ENCODE measurements around the gene CTNNA3. TPM values are rescaled to one million over a fixed set of nuclear protein-coding genes. Genes with fewer than 3 reads are reported as not detected.
A peak's percentile ranks its signal among the peaks of the same experiment; 100 is the strongest.
"Not testable (repeated sequence)": the region's sequence is repeated elsewhere in the genome, so short reads cannot be mapped to it uniquely, and the experiment has no call there.

The CTNNA3 gene
- total RNA-seq, 2 donors from 2014 or later, result 20.3 to 23.8 TPM

GRCh38 chr10:67533376-67533775, 162.6 kb downstream of the CTNNA3 start:
- DNase-seq (ENCODE audit: low spot score), result no peak
- Histone ChIP-seq H3K4me3 (no peak overlapping the region), H3K4me1 (no peaks in the 10 kb centered on the region), H3K9me3 (no peaks in the 10 kb centered on the region), H3K27ac (no peak overlapping the region), H3K36me3 (no peaks in the 10 kb centered on the region), H3K27me3 (no peaks in the 10 kb centered on the region)
- no peak for TF ChIP-seq CTCF (IDR thresholded peaks at IDR 0.05)

GRCh38 chr10:67530990-67531389, 165.0 kb downstream of the CTNNA3 start:
- not testable (repeated sequence) for H3K27me3 ChIP-seq; H3K9me3 ChIP-seq; H3K36me3 ChIP-seq; H3K27ac ChIP-seq; DNase-seq (ENCODE audit: low spot score); H3K4me1 ChIP-seq; H3K4me3 ChIP-seq

- Histone ChIP-seq H3K27ac (no peak overlapping the region), H3K4me1 (no peaks in the 10 kb centered on the region), H3K9me3 (no peaks in the 10 kb centered on the region), H3K4me3 (no peak overlapping the region), H3K36me3 (no peaks in the 10 kb centered on the region), H3K27me3 (no peaks in the 10 kb centered on the region)
- DNase-seq (ENCODE audit: low spot score), result no peak
- TF ChIP-seq CTCF (IDR thresholded peaks at IDR 0.05), result no peak
Observed at GRCh38 chr10:67527351-67527750, 168.6 kb downstream of the CTNNA3 start.

GRCh38 chr10:67521546-67521945, 174.4 kb downstream of the CTNNA3 start:
- Histone ChIP-seq H3K27me3 (no peaks in the 10 kb centered on the region), H3K9me3 (no peaks in the 10 kb centered on the region), H3K36me3 (no peaks in the 10 kb centered on the region), H3K4me3 (no peak overlapping the region), H3K4me1 (no peaks in the 10 kb centered on the region), H3K27ac (no peak overlapping the region)
- DNase-seq (ENCODE audit: low spot score), result no peak
- TF ChIP-seq CTCF (IDR thresholded peaks at IDR 0.05), result no peak

GRCh38 chr10:67520924-67521520, 175.0 kb downstream of the CTNNA3 start:
- no peaks in the 10 kb centered on the region for H3K27me3 ChIP-seq
- no peaks in the 10 kb centered on the region for H3K9me3 ChIP-seq
- H3K27ac ChIP-seq, result no peak overlapping the region
- DNase-seq (ENCODE audit: low spot score), result no peak
- no peaks in the 10 kb centered on the region for H3K36me3 ChIP-seq
- peak; percentile 48 to 74 for TF ChIP-seq CTCF (IDR thresholded peaks at IDR 0.05)
- H3K4me3 ChIP-seq, result no peak overlapping the region
- H3K4me1 ChIP-seq, result no peaks in the 10 kb centered on the region

GRCh38 chr10:67519434-67519833, 176.6 kb downstream of the CTNNA3 start:
- Histone ChIP-seq H3K4me3 (no peak overlapping the region), H3K9me3 (no peaks in the 10 kb centered on the region), H3K36me3 (no peaks in the 10 kb centered on the region), H3K27me3 (no peaks in the 10 kb centered on the region), H3K27ac (no peak overlapping the region), H3K4me1 (no peaks in the 10 kb centered on the region)
- no peak for DNase-seq (ENCODE audit: low spot score)
- TF ChIP-seq CTCF (IDR thresholded peaks at IDR 0.05), result no peak

Measured in right atrium auricular region (tissue), 2 donors.